H9 (cell line): ENCODE measurements around the gene NECTIN1. TPM values are rescaled to one million over a fixed set of nuclear protein-coding genes. Genes with fewer than 3 reads are reported as not detected.
A peak's percentile ranks its signal among the peaks of the same experiment; 100 is the strongest.

Experiments used
- DNase-seq: peaks from one replicate; pipeline ENCODE4 v3.0.0-alpha.2; 2017
- H2AFZ ChIP-seq: one replicate; pipeline ENCODE4 v1.6.1; 2013; ENCODE audit warnings: mild to moderate bottlenecking, low read length, control low read depth, moderate library complexity
- H2AK5ac ChIP-seq: 2 replicates; pipeline ENCODE4 v1.6.1; 2013; ENCODE audit warnings: low read length, control low read depth, mixed read lengths; ENCODE audit not compliant: insufficient read length
- H2BK120ac ChIP-seq: one replicate; pipeline ENCODE4 v1.6.1; 2013; ENCODE audit warnings: low read depth, mild to moderate bottlenecking, low read length, control low read depth, inconsistent platforms; ENCODE audit not compliant: poor library complexity, severe bottlenecking
- H2BK12ac ChIP-seq: 2 replicates; pipeline ENCODE4 v1.6.1; 2013; ENCODE audit warnings: low read length, control low read depth, mixed read lengths, low read depth; ENCODE audit not compliant: insufficient read length
- H2BK15ac ChIP-seq: 2 replicates; pipeline ENCODE4 v1.6.1; 2013; ENCODE audit warnings: low read depth, low read length, control low read depth
- H2BK20ac ChIP-seq: one replicate; pipeline ENCODE4 v1.6.1; 2013; ENCODE audit warnings: low read depth, mild to moderate bottlenecking, low read length, control low read depth, inconsistent platforms; ENCODE audit not compliant: poor library complexity, severe bottlenecking
- H2BK5ac ChIP-seq: 2 replicates; pipeline ENCODE4 v1.6.1; 2013; ENCODE audit warnings: low read length, control low read depth, mixed read lengths; ENCODE audit not compliant: insufficient read length
- H3K14ac ChIP-seq: 2 replicates; pipeline ENCODE4 v1.6.1; 2013; ENCODE audit warnings: low read length, control low read depth; ENCODE audit not compliant: insufficient read depth
- H3K18ac ChIP-seq: 2 replicates; pipeline ENCODE4 v1.6.1; 2013; ENCODE audit warnings: low read depth, mild to moderate bottlenecking, mixed read lengths, low read length, control low read depth; ENCODE audit not compliant: insufficient read length
- H3K23ac ChIP-seq: 2 replicates; pipeline ENCODE4 v1.6.1; 2013; ENCODE audit warnings: low read length, control low read depth, mixed read lengths, low read depth; ENCODE audit not compliant: insufficient read length
- H3K23me2 ChIP-seq: 2 replicates; pipeline ENCODE4 v1.6.1; 2013; ENCODE audit warnings: low read depth, mild to moderate bottlenecking, mixed read lengths, low read length, control low read depth; ENCODE audit not compliant: insufficient read length, poor library complexity, severe bottlenecking
- H3K27ac ChIP-seq: 2 replicates; pipeline ENCODE4 v1.5.1; 2013; ENCODE audit warnings: low read length, control low read depth, mixed read lengths, low read depth; ENCODE audit not compliant: insufficient read length
- H3K27me3 ChIP-seq: 2 replicates; pipeline ENCODE4 v1.6.1; 2013; ENCODE audit warnings: low read length, control low read depth, inconsistent platforms; ENCODE audit not compliant: insufficient read depth
- H3K4ac ChIP-seq: 2 replicates; pipeline ENCODE4 v1.6.1; 2013; ENCODE audit warnings: low read depth, mild to moderate bottlenecking, control low read depth, inconsistent platforms, low read length, moderate library complexity
- H3K4me1 ChIP-seq: 2 replicates; pipeline ENCODE4 v1.6.1; 2013; ENCODE audit warnings: low read length, control low read depth, inconsistent platforms; ENCODE audit not compliant: insufficient read depth
- H3K4me2 ChIP-seq: 2 replicates; pipeline ENCODE4 v1.6.1; 2013; ENCODE audit warnings: low read length, control low read depth, mixed read lengths; ENCODE audit not compliant: insufficient read length, insufficient read depth
- H3K56ac ChIP-seq: 2 replicates; pipeline ENCODE4 v1.6.1; 2013; ENCODE audit warnings: low read depth, mild to moderate bottlenecking, mixed read lengths, low read length, control low read depth; ENCODE audit not compliant: insufficient read length
- H3K79me1 ChIP-seq: 2 replicates; pipeline ENCODE4 v1.6.1; 2013; ENCODE audit warnings: low read depth, mild to moderate bottlenecking, moderate library complexity, low read length, control low read depth, inconsistent platforms; ENCODE audit not compliant: insufficient read depth, poor library complexity, severe bottlenecking
- H3K79me2 ChIP-seq: 2 replicates; pipeline ENCODE4 v1.6.1; 2013; ENCODE audit warnings: low read length, control low read depth, inconsistent platforms; ENCODE audit not compliant: insufficient read depth
- H3K9ac ChIP-seq: 2 replicates; pipeline ENCODE4 v1.6.1; 2013; ENCODE audit warnings: low read length, control low read depth, mixed read lengths; ENCODE audit not compliant: insufficient read length; ENCODE audit errors: extremely low read depth
- H3K9me3 ChIP-seq: one replicate; pipeline ENCODE4 v1.6.1; 2013; ENCODE audit warnings: low read depth, low read length, inconsistent platforms; ENCODE audit not compliant: control insufficient read depth
- H3T11ph ChIP-seq: one replicate; pipeline ENCODE4 v1.6.1; 2013; ENCODE audit warnings: mild to moderate bottlenecking, low read length, control low read depth, inconsistent platforms
- H4K20me1 ChIP-seq: one replicate; pipeline ENCODE4 v1.6.1; 2013; ENCODE audit not compliant: control insufficient read depth, insufficient read length, insufficient read depth
- H4K5ac ChIP-seq: 2 replicates; pipeline ENCODE4 v1.6.1; 2013; ENCODE audit warnings: low read depth, mild to moderate bottlenecking, mixed read lengths, low read length, control low read depth; ENCODE audit not compliant: insufficient read length
- H4K8ac ChIP-seq: replicated peaks from 2 replicates; pipeline ENCODE4 v1.6.1; 2013; ENCODE audit warnings: low read length, control low read depth, mixed read lengths, low read depth; ENCODE audit not compliant: insufficient read length
- H4K91ac ChIP-seq: 2 replicates; pipeline ENCODE4 v1.6.1; 2013; ENCODE audit warnings: low read depth, mild to moderate bottlenecking, moderate library complexity, mixed read lengths, low read length, control low read depth; ENCODE audit not compliant: insufficient read length
- H3K27ac Mint-ChIP-seq, 3 experiments: 2 replicates in 2 of 3; 3 replicates in 1 of 3; pipeline ENCODE4 v1.8.0; 2020 to 2021; ENCODE audit warnings: mixed read lengths in 3 of 3, mild to moderate bottlenecking in 1 of 3, moderate library complexity in 1 of 3
- H3K27me3 Mint-ChIP-seq: 2 replicates; pipeline ENCODE4 v1.8.0; 2021; ENCODE audit warnings: low read depth, mild to moderate bottlenecking, moderate library complexity, mixed read lengths
- H3K36me3 Mint-ChIP-seq, 3 experiments: 2 replicates in 2 of 3; 3 replicates in 1 of 3; pipeline ENCODE4 v1.8.0; 2020 to 2021; ENCODE audit warnings: low read depth in 3 of 3, mixed read lengths in 3 of 3; ENCODE audit not compliant: insufficient read depth in 1 of 3
- H3K4me1 Mint-ChIP-seq, 2 experiments: 2 replicates each; pipeline ENCODE4 v1.8.0; 2020; ENCODE audit warnings: mixed read lengths in 2 of 2
- H3K4me3 Mint-ChIP-seq, 2 experiments: 2 replicates in 1 of 2; 3 replicates in 1 of 2; pipeline ENCODE4 v1.8.0; 2020 to 2021; ENCODE audit warnings: mild to moderate bottlenecking in 2 of 2, mixed read lengths in 2 of 2, moderate library complexity in 1 of 2
- H3K9me3 Mint-ChIP-seq, 2 experiments: 2 replicates in 1 of 2; 3 replicates in 1 of 2; pipeline ENCODE4 v1.8.0; 2020; ENCODE audit warnings: mild to moderate bottlenecking in 2 of 2, mixed read lengths in 2 of 2, moderate library complexity in 1 of 2
- WGBS: extraction: QIAGEN DNeasy Blood & Tissue Kit; methylation state at CpG from one replicate; pipeline ENCODE4 v1.1.7; 2013; ENCODE audit warnings: missing lambda C conversion rate, low lambda C conversion rate, mixed read lengths; ENCODE audit not compliant: insufficient read length; ENCODE audit errors: extremely low coverage; 5-methylcytosine and 5-hydroxymethylcytosine counted together
- total RNA-seq: library from RNA; stranded (reverse); gene quantifications from 2 replicates; pipeline ENCODE4 v1.2.1, GENCODE V29; 2021
- TF ChIP-seq, protein P1 (sequence below): fragments of 200-600 bp; sonication (generic); conservative IDR thresholded peaks from 3 replicates; pipeline ENCODE4 v1.8.0; 2021; ENCODE audit warnings: antibody characterized with exemption, mild to moderate bottlenecking

Gene NECTIN1
- total RNA-seq, 1 experiment from 2014 or later: 113 TPM

DNA sequence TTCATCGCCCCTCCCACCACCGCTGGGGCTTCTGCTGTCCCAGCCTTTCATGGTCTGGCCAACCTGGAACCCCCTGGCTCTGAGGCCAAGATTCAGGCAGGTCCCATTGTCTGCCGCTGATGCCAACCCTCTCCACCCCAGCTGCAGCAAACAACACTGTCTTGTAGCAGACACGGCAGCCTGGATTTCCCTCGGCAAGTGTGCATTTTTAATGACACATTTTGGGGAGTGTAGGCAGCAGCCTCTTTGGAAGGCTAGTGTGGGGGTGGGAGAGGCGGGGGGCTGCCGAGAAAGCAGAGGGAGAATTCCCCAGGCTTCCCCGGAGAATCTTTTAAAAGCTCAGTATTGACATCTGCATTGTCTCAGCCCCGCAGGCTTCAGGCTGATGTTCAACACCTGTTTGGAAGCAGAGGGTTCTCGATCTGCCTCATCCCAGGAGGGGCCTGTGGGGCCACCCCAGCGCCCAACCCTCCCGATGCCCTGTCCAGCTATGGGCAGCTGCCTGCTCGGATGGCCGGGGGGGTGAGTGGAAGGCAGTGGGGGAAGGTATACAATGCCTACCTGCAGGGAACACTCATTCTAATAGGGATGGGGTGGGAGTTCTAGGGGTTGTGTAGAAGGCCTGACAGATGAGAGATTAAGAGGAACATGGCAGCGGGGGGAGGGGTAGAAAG is 41.5 kb downstream of the NECTIN1 start:
- peaks cover 75 to 80% of the 10 kb centered on the region in 2 experiments for H3K4me1 Mint-ChIP-seq
- no peak overlapping the region for H3K14ac ChIP-seq
- no peak overlapping the region for H3T11ph ChIP-seq
- H2BK5ac ChIP-seq: no peak overlapping the region
- H3K4me1 ChIP-seq: peaks cover 13% of the 10 kb centered on the region; the same call in 1 of the 2 replicates
- no peak overlapping the region for H2AFZ ChIP-seq
- no peaks in the 10 kb centered on the region for H3K27me3 ChIP-seq
- H2AK5ac ChIP-seq: no peak overlapping the region
- H4K20me1 ChIP-seq: peaks cover 3% of the 10 kb centered on the region
- H2BK20ac ChIP-seq: no peak overlapping the region
- no peak overlapping the region for H4K91ac ChIP-seq
- H4K5ac ChIP-seq: no peak overlapping the region
- TF ChIP-seq, protein P1, sequence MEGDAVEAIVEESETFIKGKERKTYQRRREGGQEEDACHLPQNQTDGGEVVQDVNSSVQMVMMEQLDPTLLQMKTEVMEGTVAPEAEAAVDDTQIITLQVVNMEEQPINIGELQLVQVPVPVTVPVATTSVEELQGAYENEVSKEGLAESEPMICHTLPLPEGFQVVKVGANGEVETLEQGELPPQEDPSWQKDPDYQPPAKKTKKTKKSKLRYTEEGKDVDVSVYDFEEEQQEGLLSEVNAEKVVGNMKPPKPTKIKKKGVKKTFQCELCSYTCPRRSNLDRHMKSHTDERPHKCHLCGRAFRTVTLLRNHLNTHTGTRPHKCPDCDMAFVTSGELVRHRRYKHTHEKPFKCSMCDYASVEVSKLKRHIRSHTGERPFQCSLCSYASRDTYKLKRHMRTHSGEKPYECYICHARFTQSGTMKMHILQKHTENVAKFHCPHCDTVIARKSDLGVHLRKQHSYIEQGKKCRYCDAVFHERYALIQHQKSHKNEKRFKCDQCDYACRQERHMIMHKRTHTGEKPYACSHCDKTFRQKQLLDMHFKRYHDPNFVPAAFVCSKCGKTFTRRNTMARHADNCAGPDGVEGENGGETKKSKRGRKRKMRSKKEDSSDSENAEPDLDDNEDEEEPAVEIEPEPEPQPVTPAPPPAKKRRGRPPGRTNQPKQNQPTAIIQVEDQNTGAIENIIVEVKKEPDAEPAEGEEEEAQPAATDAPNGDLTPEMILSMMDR: no peak
- H3K79me1 ChIP-seq: peaks cover 32% of the 10 kb centered on the region
- no peaks in the 10 kb centered on the region for H3K9me3 Mint-ChIP-seq
- WGBS: no CpG with 5 or more reads among the region's 15 CpGs
- DNase-seq: no peak
- no peak overlapping the region for H3K9ac ChIP-seq
- peak overlapping the region in 1 of 3 experiments; percentile 76; a peak in 2 of 7 replicates for H3K27ac Mint-ChIP-seq
- no peak overlapping the region for H2BK15ac ChIP-seq
- no peak overlapping the region for H3K4ac ChIP-seq
- H2BK12ac ChIP-seq: no peak overlapping the region
- H3K18ac ChIP-seq: no peak overlapping the region
- H3K4me3 Mint-ChIP-seq: no peak overlapping the region
- H3K23ac ChIP-seq: no peak overlapping the region
- no peak overlapping the region for H4K8ac ChIP-seq
- H3K9me3 ChIP-seq: no peaks in the 10 kb centered on the region
- peaks cover 8% of the 10 kb centered on the region; the same call in 1 of the 2 replicates for H3K79me2 ChIP-seq
- H3K4me2 ChIP-seq: no peak overlapping the region
- H2BK120ac ChIP-seq: no peak overlapping the region
- H3K23me2 ChIP-seq: no peaks in the 10 kb centered on the region
- H3K36me3 Mint-ChIP-seq: no peaks in the 10 kb centered on the region
- no peak overlapping the region for H3K27ac ChIP-seq
- peaks cover 2% of the 10 kb centered on the region; the same call in 1 of the 2 replicates for H3K27me3 Mint-ChIP-seq
- H3K56ac ChIP-seq: no peak overlapping the region
